OCI-LY7 (cell line): ENCODE data around the gene ZC3H12A.

Source experiments
- CTCF ChIP-seq: fragments of 200-600 bp; sonication (generic); conservative IDR thresholded peaks from 2 replicates; pipeline ENCODE4 v1.5.1; 2014; ENCODE audit warnings: mild to moderate bottlenecking, antibody characterized with exemption, low read length, moderate library complexity, mixed read lengths
- EZH2phosphoT487 ChIP-seq: fragments of 200-600 bp; sonication (generic); IDR thresholded peaks from 2 replicates; pipeline ENCODE4 v1.6.1; 2018; ENCODE audit warnings: low read depth, borderline replicate concordance, mild to moderate bottlenecking, mixed run types, antibody characterized with exemption, low read length, moderate library complexity, mixed read lengths

GRCh38 chr1:37517569-37517968 is 43.2 kb downstream of the ZC3H12A start:
- TF ChIP-seq CTCF (no peak), EZH2phosphoT487 (no peak)
